Measurements from ENCODE around the gene ERG.

The ERG gene

DNA sequence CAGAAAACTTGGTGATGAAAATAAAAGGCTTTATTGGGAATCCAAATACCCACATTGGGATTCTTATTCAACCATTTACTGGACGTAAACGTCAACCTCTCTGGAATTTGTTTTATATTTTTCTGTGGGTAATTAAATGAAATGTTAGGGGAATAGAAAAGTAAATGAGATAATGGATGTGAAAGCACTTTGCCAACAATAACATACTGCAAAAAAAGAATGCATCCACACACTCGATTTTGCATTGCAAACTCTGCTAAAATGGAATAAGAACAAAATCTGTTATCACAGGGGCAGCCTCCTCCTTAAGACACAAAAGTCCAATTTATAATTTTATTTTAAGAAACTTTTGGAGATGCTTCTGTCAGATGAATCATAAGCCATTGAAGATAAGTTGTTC is 88.4 kb downstream of the ERG start:
- TF ChIP-seq, protein P1, sequence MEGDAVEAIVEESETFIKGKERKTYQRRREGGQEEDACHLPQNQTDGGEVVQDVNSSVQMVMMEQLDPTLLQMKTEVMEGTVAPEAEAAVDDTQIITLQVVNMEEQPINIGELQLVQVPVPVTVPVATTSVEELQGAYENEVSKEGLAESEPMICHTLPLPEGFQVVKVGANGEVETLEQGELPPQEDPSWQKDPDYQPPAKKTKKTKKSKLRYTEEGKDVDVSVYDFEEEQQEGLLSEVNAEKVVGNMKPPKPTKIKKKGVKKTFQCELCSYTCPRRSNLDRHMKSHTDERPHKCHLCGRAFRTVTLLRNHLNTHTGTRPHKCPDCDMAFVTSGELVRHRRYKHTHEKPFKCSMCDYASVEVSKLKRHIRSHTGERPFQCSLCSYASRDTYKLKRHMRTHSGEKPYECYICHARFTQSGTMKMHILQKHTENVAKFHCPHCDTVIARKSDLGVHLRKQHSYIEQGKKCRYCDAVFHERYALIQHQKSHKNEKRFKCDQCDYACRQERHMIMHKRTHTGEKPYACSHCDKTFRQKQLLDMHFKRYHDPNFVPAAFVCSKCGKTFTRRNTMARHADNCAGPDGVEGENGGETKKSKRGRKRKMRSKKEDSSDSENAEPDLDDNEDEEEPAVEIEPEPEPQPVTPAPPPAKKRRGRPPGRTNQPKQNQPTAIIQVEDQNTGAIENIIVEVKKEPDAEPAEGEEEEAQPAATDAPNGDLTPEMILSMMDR (IDR thresholded peaks at IDR 0.05; ENCODE audit: low read depth, low read length) = no peak
- DNase-seq (ENCODE audit: extremely low read depth, low read depth) = no peak

DNA sequence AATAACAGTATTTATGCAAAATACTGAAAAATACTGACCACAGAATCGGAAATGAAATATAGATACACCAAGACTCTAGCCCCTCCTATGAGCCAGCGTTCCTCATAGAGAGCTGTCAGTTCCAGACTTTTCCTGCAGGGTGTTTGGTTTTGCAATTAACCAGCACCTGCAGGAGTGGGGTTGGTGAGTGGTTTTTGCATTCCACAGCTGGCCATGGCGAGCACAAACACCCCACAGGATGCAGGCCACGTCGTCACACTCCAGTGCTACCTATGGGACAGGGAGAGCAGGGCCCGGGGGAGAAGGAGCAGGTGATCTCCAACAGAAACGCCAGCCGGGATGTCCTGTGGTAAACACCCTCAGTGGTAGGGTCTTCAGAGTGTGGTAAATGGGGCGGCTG is 94.1 kb downstream of the ERG start:
- no peak for DNase-seq (ENCODE audit: extremely low read depth, low read depth)
- TF ChIP-seq, protein P1 (IDR thresholded peaks at IDR 0.05; ENCODE audit: low read depth, low read length) = no peak

DNA sequence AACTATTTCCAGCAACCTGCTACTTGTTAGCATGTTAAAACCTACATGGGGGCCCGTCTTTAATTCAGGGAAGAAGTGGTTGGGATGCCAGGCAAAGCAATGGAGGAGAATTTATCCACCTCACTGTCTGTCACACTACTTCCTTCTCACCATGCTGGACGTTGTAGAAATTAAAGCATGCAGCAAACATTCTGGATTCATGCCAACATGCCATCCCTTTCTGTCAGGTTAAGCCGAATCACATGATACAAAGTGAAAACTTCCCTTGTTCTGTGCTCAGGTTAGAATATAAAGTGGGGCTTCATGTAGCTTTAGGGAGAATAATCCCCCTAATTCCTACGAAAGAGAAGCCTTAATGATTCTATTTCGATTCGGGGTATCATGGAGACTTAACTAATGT is 95.5 kb downstream of the ERG start:
- DNase-seq (ENCODE audit: extremely low read depth, low read depth) = no peak
- TF ChIP-seq, protein P1 (IDR thresholded peaks at IDR 0.05; ENCODE audit: low read depth, low read length) = no peak

DNA sequence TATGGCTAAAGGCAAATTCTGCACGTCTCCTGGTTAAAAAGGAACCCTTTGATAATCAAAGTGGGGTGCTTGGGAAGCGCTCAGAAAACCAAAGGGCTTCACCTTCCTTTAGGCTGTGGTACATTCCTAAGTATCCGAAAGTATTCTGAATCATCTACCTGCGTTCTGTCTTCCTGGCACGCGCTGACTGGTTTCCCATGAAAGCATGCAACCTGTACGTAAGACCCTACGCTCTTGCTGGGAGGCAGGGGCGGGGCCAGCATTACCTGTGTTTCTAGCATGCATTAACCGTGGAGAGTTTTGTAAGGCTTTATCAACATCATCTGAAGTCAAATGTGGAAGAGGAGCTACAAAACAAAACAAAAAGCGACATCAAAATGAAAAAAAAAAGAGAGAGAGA is 96.0 kb downstream of the ERG start:
- no peak for DNase-seq (ENCODE audit: extremely low read depth, low read depth)
- TF ChIP-seq, protein P1 (IDR thresholded peaks at IDR 0.05; ENCODE audit: low read depth, low read length) = no peak

DNA sequence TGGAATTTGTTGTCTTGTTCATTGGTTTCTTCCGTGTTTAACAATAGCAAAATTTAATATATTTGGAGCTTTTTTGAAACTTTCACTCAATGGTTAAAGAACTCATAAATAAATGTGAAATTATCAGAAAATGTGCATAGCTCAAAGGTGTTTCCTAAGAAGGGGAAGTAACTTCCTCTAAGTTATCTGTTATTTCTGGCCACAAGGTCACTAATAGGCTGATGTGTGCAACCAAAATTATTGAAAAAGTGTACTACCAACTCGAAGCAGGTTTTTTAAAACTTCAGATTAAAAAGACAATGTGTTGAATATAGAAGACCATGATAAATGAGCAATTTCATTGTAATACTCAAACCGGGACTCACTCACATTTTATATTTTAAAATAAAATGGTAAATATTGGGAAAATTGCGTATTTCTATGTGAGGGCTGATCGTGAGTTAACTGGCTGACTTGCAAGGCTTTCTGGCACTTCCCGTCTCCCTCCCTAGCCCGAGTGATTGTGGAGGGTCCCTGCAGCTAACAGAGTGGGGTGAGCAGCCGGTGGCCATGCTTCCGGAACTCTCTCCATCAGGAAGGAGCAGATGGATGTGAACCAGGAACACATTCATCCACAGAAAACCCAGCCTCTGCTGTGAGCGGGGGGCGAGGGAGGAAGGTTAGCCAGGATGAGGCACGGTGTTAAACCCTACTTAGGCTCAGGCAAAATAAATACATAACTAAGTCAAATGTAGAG is 96.9 kb downstream of the ERG start:
- TF ChIP-seq, protein P1 (IDR thresholded peaks at IDR 0.05; ENCODE audit: low read depth, low read length) = no peak
- no peak for DNase-seq (ENCODE audit: extremely low read depth, low read depth)

DNA sequence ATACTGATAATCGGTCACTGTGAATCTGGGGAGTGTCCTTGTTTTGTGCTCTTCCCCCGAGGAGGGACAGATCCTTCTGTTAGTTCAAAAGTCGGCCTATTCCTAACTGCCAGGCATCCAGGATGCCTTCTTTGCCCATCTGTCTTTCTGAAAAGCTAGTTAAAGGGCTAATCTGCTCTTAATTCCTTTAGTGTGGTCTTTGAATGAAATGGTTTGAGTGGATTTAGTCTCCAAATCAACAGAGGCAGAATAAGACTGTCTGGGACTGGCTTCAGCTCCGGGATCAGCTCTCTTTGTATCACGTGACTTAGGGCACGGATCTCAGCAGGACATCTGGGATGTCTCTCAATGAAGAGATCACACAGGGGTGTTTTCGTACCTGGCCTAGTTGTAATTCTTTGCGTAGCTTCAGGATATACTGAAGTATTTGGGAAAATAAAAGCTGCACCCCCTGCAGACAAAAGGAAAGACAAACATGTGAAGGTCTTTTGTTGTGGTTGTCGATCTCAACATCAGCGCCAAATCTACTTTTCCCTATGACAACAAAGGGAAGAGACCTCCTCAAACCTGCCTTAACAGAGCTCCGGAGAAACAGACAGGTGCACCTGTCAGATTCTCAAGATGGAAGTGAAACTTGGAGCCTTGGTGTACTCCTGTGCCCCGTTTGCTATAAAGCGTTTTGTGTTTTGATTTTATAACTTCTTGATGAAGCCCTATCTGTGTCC is 97.9 kb downstream of the ERG start:
- DNase-seq (ENCODE audit: extremely low read depth, low read depth) = no peak
- TF ChIP-seq, protein P1 (IDR thresholded peaks at IDR 0.05; ENCODE audit: low read depth, low read length) = no peak

DNA sequence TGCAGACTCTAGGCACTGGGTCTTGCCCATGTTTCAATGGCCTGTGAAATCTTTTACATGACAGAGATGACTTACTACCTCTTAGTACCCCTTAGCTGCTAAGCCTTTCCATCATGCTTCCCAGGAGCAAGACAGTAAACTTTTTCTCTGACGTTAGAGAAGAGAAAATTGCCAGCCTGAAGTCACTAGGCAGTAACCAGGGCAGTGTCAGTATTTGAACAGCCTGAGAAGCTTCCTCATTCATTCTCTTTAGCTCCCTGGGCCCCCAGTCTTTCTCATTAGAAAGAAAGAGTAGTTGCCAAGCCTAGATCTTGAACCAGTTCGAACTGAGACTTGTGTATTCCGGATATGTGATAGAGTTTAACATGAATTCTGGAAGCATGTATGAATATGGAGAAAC is 99.2 kb downstream of the ERG start:
- TF ChIP-seq, protein P1 (IDR thresholded peaks at IDR 0.05; ENCODE audit: low read depth, low read length) = no peak
- no peak for DNase-seq (ENCODE audit: extremely low read depth, low read depth)

Data from AG09319 (cell line).